Stimulated activated CD4-positive, alpha-beta T cell treated with anti-CD3 and anti-CD28 coated beads, TNF-alpha, amount 100 ng/mL, for 48 hours (primary cell): ENCODE results near the gene NOL4L.

ENCODE experiments used
- DNase-seq, 3 donors: peaks; one replicate each; pipeline ENCODE4 v3.0.0-alpha.2; 2020; ENCODE audit warnings: low read depth in 3 of 3

The NOL4L gene

DNA sequence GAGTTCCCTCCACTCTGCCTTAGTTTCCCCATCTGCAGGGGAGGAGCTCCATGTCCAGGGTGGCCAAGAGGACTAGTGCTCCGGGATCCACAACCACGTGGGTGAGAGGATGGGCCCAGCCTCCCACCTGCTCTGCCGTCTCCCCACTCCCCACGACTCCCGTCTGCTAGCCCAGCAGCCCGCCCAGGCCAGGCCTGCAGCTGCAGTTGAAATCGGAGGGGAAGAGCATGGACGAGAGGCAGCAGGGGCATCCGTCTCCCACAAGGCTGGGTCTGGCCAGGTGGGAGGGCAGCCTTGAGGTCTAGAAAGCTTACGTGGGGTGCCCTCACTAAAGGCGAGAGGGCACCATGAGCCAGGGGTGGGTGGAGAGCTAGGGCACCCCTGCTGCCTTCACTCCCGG is 8.6 kb downstream of the NOL4L start:
- no peak for DNase-seq

DNA sequence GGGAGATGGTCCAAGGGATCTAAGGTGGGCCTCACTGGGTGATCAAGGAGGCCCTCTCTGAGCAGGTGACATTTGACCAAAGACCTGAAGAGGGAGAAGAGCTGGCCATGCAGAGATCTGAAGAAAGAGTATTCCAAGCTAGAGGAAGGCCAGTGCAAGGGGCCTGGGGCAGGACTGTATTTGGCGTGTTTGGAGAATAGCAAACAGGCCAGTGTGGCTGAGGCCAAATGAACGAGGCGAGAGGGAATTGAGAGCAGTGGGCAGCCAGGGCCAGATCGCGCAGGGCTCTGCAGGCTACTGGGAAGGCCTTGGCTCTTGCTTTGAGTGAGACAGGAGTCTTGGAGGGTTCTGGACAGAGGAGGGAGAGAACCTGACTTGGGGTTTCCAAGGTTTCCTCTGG is 9.3 kb downstream of the NOL4L start:
- no peak for DNase-seq

- no peak for DNase-seq
Observed at GRCh38 chr20:32575227-32575581, 9.9 kb downstream of the NOL4L start.

DNA sequence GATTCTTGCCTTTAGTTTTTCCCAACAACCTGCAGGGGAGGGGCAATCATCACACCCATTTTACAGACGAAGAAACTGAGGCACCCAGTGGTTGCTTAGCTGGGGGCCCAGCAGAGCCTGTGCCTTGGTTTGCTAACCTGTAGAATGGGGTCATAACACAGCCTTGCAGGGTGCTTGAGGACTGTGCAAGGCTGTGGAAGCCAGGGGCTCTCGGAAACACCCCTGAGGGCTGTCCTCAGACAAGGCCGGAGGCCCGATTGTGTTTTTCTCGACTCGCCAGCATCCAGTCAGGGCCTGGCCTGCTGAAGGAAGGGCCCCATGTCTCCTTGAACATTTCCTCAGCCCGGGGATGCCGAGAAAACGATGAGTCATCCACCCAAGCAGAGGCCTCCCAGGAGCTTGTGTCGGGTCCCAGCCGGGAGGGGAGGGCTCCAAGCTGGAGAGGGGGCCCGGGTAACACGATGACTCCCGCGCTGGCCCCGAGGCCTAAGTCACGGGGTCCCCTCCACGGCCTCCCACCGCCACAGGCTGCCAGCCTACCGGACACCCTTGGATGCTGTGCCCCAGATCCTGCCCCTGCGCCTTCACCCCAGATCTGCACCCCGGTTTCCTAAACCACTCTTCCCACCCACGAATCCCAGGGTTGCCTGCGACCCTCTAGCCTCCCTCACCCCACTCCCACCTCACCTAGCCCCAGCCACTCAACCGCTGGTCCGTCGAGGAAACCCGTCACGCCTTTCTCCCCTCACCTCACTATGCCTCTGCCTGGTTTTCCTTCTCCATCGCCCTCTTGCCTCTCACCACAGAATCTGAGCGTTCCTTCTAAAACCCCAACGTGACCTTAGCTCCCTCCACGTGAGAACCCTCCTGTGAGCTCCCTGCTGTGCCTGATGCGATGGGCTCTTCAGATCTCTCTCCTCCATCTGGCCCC is 10.6 kb downstream of the NOL4L start:
- DNase-seq: no peak

- no peak for DNase-seq
Observed at GRCh38 chr20:32573167-32573851, 11.8 kb downstream of the NOL4L start.

DNA sequence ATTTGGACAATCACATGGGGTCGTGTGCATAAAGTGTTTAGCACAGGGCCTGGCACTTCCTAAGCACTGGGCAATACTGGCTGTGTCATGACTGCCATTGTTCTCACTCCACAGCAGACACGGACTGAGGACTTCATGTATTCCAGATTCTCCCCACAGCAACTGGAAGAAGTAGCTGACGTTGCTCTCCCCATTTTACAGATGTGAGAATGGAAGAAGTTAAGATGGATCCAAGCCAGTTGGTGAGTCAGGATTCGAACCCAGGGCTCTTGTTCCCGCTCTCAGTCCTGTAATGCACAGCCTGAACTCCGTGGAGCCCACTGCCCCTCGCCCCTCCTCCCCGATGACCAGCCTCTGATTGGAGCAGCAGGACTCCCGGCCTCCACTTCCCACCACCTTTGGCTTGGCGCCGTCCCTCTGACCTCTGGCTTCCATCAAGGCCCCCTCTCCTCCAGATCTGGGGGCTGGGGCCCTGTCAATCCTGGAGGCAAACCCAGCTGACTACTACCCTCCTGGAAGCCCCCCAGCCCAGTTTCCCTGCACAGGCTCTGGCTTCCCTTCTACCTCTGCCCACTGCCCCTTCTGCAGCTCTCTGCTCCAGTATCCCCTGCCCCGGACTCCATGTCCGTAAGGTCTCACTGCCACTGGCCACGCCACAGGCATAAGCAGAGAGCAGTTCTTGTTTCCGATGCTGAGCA is 12.7 kb downstream of the NOL4L start:
- DNase-seq: no peak

GRCh38 chr20:32571566-32571965 is 13.6 kb downstream of the NOL4L start:
- DNase-seq: no peak

GRCh38 chr20:32570401-32571190 is 14.5 kb downstream of the NOL4L start:
- no peak for DNase-seq

- no peak for DNase-seq
Observed at GRCh38 chr20:32569380-32570305, 15.5 kb downstream of the NOL4L start.

DNA sequence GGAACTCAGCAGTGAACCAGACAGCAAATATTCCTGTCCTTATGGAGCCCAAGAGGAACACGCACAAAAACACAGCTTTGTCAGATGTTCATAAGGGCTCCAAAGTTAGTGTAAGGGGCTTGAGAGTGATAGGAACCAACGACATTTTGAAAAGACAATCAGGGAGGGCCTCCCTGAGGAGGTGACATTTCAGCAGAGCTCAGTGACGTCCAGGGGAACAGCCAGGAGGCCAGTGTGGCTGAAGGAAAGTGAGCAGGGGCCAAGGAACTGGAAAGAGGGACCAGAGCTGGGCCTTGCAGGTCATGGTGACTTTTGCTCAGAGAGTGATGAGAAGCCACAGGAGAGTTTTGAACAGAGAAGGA is 16.1 kb downstream of the NOL4L start:
- DNase-seq: no peak

DNA sequence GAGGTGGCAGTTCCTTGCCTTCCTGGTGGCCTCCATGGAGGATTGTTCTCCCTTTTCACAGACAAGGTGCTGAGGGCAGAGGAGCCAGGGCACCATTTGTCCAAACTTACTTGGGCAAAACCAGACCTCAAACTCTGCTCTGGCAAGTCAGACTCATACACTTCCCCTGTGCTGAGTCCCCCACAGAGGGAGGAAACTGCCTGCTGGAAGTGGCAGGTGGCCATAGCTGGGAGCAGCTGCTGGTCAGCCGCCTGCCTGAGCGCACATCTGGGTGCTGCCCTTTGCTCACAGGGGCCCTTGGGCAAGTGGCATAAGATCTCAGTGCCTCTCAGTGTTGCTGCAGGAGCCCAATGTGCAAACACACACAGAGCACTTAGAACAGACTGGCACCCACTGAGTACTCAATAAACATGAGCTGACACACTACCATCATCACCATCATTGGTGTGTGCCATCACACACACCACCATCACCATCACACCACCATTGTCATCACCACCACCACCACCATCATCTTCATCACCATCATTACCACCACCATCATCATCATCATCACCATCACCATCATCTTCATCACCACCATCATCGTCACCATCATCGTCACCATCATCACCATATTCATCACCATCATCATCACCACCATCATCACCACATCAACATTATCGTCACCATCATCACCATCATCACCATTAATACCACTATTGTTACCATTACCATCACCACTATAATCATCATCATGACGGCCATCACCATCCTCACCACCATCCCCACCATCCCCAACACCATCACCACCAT is 17.6 kb downstream of the NOL4L start:
- DNase-seq: no peak

GRCh38 chr20:32566379-32567374 is 18.5 kb downstream of the NOL4L start:
- no peak for DNase-seq

- no peak for DNase-seq
Observed at GRCh38 chr20:32565735-32566032, 19.4 kb downstream of the NOL4L start.

GRCh38 chr20:32564921-32565734 is 20.0 kb downstream of the NOL4L start:
- DNase-seq: no peak

GRCh38 chr20:32564440-32564839 is 20.7 kb downstream of the NOL4L start:
- DNase-seq: no peak

DNA sequence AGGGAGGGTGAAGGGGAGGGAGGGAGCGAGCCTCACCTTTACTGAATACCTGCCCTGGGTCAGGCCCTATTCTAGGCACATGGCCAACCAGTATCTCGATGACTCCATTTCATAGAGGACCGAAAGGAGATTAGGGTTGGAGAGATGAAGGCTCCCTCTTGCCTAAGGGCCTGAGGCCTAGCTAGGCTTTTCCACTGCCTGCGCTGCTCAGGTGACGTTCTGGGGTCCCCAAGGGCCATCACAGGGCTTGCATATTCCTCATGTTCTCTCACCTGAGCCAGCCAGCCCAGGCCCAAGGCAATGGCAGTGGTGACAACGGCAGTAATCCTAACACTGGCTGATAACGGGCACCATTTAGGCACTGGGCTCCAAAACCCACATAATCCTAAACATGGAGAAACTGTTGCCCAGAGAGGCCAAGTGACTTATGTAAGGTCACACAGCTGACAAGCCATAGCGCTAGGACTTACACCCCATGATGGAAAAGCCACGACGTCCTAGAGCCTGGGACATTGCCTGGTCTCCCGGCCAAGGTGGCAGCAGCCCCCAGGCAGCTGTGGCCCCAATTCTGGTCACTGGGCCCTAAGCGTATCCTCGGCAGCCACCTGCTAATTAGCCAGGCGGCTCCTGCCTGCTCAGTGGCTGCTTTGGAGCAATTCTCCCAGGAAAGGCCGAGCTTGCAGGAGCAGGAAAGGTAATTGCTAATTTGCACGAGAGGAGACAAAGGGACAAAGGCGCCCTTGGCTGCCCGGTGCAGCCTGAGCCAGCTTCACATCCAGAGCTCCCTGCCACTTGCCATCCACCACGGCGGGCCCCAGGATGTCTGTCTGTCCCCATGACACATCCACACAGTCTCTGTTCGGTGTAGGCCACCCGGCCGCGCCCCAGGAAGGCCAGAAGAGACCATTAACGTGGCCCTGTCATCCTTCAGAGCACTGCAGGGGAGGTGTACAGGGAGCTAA is 21.5 kb downstream of the NOL4L start:
- DNase-seq: no peak

GRCh38 chr20:32562495-32562911 is 22.6 kb downstream of the NOL4L start:
- DNase-seq: no peak
